ENCODE measurements around the gene IFFO2.

The IFFO2 gene

GRCh38 chr1:18947570-18947969 is 8.9 kb downstream of the IFFO2 start:
- TF ChIP-seq, protein P1, sequence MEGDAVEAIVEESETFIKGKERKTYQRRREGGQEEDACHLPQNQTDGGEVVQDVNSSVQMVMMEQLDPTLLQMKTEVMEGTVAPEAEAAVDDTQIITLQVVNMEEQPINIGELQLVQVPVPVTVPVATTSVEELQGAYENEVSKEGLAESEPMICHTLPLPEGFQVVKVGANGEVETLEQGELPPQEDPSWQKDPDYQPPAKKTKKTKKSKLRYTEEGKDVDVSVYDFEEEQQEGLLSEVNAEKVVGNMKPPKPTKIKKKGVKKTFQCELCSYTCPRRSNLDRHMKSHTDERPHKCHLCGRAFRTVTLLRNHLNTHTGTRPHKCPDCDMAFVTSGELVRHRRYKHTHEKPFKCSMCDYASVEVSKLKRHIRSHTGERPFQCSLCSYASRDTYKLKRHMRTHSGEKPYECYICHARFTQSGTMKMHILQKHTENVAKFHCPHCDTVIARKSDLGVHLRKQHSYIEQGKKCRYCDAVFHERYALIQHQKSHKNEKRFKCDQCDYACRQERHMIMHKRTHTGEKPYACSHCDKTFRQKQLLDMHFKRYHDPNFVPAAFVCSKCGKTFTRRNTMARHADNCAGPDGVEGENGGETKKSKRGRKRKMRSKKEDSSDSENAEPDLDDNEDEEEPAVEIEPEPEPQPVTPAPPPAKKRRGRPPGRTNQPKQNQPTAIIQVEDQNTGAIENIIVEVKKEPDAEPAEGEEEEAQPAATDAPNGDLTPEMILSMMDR (IDR thresholded peaks at IDR 0.05; ENCODE audit: insufficient read depth, low read depth, low read length, missing control alignments), result no peak
- DNase-seq (ENCODE audit: low read depth), result no peak
- no peak overlapping the region for H3K4me3 ChIP-seq (ENCODE audit: low read length)

DNA sequence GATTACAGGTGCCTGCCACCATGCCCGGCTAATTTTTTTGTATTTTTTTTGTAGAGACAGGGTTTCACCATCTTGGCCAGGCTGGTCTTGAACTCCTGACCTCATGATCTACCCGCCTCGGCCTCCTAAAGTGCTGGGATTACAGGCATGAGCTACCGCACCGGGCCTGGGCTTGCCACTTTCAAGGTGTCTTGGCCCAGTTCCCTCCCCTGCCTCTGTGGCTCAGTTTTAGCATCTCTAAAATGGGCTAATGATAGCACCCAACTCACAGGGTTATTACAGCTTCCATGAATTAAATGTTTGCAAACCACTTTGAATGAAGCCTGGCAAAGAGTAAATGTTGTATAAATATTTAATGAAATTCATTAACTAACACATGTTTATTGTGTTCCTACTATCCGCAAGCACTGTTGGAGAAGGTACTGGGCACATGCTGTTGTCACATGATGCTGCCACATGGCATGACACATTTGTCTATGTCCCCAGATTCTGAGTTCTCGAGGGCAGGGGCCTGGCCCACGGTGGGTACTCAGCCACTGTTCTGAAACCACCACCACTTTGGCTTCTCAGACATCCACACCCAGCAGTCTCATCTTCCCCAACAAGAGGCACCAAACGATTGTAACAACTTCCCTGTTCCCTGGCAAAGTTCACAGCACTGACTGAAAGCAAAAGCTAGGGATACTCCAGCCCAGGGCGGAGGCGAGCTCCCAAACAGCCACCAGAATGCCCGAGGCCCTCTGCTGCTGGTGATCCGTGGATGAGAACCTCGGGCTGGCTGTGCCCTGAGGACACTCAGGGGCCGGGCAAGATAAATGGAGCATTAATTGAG is 9.7 kb downstream of the IFFO2 start:
- H3K4me3 ChIP-seq (ENCODE audit: low read length), result no peak overlapping the region
- TF ChIP-seq, protein P1 (IDR thresholded peaks at IDR 0.05; ENCODE audit: insufficient read depth, low read depth, low read length, missing control alignments), result no peak
- no peak for DNase-seq (ENCODE audit: low read depth)

DNA sequence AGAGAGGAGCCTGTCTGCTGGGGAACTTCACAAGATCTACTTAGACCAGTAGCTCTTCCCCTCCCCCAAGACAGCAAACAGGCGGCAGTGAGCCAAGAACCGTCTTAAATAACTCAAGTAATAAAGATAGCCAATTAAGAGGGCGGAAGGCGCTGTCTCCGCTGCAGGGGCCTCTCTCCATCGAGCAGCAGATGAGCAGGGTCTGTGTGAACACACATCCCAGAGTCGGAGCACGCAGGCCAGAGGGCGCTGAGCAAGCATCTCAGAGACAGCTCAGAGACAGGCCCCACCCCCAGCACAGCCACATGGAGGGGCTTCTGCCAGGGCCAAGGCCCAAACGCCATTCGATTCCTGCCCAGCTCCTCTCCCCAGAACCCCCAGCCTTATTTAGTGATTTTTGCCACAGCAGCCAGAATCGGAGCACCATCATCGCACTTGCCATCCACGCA is 11.1 kb downstream of the IFFO2 start:
- DNase-seq (ENCODE audit: low read depth), result no peak
- TF ChIP-seq, protein P1 (IDR thresholded peaks at IDR 0.05; ENCODE audit: insufficient read depth, low read depth, low read length, missing control alignments), result no peak
- H3K4me3 ChIP-seq (ENCODE audit: low read length), result no peak overlapping the region

GRCh38 chr1:18944810-18945209 is 11.7 kb downstream of the IFFO2 start:
- no peak for DNase-seq (ENCODE audit: low read depth)
- H3K4me3 ChIP-seq (ENCODE audit: low read length), result no peak overlapping the region
- TF ChIP-seq, protein P1 (IDR thresholded peaks at IDR 0.05; ENCODE audit: insufficient read depth, low read depth, low read length, missing control alignments), result no peak

DNA sequence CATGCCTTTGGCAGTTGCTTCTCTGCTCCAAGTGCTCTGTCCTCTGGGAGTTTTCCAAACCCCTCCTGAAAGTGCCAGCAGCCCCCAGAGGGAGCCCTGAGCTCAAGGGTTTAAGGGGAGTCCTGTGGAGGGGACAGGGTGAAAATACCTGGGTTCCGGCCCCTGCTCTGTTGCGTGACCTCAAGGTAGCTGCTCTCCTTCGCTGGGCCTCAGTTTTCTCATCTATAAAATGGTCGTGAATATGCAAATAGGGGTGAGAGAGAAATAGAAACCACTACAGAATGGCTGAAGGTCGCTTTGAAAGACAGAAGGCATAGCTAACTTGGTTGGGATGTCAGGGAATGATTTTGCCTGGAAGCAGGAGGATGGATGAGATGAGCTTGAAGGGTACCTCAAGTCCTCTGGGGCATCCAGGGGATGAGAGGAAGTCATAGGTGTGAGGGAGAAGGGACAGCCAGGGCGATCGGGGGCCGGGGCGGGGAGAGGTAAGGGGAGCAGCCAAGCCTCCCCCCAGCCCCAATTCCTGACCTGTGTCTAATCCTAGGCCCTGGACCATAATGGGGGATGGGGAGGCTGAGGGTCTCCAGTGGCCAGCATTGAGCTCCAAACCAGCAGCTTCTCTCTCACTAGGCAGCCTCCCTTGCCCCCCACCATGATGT is 12.4 kb downstream of the IFFO2 start:
- no peak for DNase-seq (ENCODE audit: low read depth)
- TF ChIP-seq, protein P1 (IDR thresholded peaks at IDR 0.05; ENCODE audit: insufficient read depth, low read depth, low read length, missing control alignments), result no peak
- no peak overlapping the region for H3K4me3 ChIP-seq (ENCODE audit: low read length)

DNA sequence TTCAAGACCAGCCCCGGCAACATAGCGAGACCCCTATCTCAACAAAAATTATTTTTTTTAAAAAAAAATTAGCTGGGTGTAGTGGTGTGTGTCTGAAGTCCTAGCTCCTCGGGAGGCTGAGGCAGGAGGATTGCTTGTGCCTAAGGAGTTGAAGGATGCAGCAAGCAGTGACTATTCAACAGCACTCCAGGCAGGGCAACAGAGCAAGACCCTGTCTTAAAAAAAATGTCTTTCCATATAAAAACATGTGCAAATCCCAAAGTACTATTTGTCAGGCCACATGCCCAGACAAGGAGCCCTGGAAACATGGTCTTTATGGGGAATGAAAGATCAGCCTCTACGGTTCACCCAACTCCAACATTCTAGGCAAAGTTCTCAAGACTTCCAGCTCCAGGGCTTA is 13.3 kb downstream of the IFFO2 start:
- H3K4me3 ChIP-seq (ENCODE audit: low read length), result no peak overlapping the region
- TF ChIP-seq, protein P1 (IDR thresholded peaks at IDR 0.05; ENCODE audit: insufficient read depth, low read depth, low read length, missing control alignments), result no peak
- DNase-seq (ENCODE audit: low read depth), result no peak
